Stomach (tissue), 4 donors: ENCODE results near the gene TSGA10.

Experiments used
- EP300 ChIP-seq: sonication (generic); formaldehyde crosslinking; IDR thresholded peaks from one replicate; pipeline ENCODE4 v1.6.1; 2017; ENCODE audit warnings: antibody characterized with exemption
- TF ChIP-seq, protein P1 (sequence below), 7 experiments: fragments of 450-650 bp in 4 of 7; fragments of 200-600 bp in 3 of 7; sonication (generic) in 3 of 7; IDR thresholded peaks; one replicate each; pipeline ENCODE4 v1.5.1; 2016 to 2019; ENCODE audit warnings: antibody characterized with exemption in 7 of 7, control low read depth in 2 of 7, mild to moderate bottlenecking in 1 of 7

DNA sequence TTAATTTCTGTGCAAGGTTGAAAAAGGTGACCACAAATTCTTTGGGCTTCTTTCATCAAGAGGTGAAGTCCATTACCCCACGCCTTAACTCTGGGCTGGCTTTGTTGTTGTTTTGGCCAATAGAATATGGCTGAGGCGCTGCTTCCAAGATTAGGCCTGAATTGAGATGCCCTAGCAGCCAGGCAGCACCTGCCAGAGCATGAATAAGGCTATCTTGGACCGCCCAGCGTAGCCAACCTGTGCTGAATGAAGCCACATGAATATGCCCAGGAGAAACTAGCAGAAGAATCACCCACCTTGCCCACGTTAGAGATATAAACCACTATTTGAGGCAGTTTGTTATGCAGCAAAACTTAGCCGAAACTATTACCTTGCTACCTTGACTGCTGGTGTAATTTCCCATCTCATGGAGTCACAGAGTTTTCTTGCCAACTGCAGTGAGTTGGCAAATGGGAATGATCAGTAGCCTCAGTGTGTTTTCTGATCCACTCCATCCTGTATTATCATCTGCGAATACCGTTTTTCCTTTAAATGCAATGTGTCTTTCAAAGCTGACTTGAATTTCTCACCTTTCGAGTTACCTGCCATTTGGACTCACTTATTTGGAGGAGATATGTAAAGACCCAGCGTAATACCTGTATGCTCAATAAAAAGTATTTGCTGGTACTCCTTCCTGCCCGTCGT lies 679 bp downstream of the TSGA10 start:
- TF ChIP-seq, protein P1, sequence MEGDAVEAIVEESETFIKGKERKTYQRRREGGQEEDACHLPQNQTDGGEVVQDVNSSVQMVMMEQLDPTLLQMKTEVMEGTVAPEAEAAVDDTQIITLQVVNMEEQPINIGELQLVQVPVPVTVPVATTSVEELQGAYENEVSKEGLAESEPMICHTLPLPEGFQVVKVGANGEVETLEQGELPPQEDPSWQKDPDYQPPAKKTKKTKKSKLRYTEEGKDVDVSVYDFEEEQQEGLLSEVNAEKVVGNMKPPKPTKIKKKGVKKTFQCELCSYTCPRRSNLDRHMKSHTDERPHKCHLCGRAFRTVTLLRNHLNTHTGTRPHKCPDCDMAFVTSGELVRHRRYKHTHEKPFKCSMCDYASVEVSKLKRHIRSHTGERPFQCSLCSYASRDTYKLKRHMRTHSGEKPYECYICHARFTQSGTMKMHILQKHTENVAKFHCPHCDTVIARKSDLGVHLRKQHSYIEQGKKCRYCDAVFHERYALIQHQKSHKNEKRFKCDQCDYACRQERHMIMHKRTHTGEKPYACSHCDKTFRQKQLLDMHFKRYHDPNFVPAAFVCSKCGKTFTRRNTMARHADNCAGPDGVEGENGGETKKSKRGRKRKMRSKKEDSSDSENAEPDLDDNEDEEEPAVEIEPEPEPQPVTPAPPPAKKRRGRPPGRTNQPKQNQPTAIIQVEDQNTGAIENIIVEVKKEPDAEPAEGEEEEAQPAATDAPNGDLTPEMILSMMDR (IDR thresholded peaks at IDR 0.05), result no peak
- TF ChIP-seq EP300, result no peak
